ENCODE results near the gene VWA8. TPM values are rescaled to one million over a fixed set of nuclear protein-coding genes. Genes with fewer than 3 reads are reported as not detected.

Gene VWA8
- total and polyA plus RNA-seq, 2 experiments from 2014 or later: 6.3 to 24.6 TPM

GRCh38 chr13:41934120-41934519 is 26.8 kb downstream of the VWA8 start:
- no peak for TF ChIP-seq EZH2 (IDR thresholded peaks at IDR 0.05; ENCODE audit: low read depth, unreplicated experiment)
- TF ChIP-seq CREB1 (CRISPR knock-in tag; IDR thresholded peaks at IDR 0.05; ENCODE audit: low read depth): no peak
- TF ChIP-seq ZNF114 (CRISPR knock-in tag; IDR thresholded peaks at IDR 0.05): no peak
- no peak for TF ChIP-seq ZNF462 (CRISPR knock-in tag; IDR thresholded peaks at IDR 0.05)
- no peak for TF ChIP-seq REST (IDR thresholded peaks at IDR 0.05; ENCODE audit: unreplicated experiment)
- no peak for TF ChIP-seq NANOG (IDR thresholded peaks at IDR 0.05; ENCODE audit: borderline replicate concordance)
- TF ChIP-seq POLR2AphosphoS5 (IDR thresholded peaks at IDR 0.05; ENCODE audit: low read depth): no peak
- no peak for TF ChIP-seq ETS1 (IDR thresholded peaks at IDR 0.05)
- TF ChIP-seq CTCF (conservative IDR thresholded peaks at IDR 0.05; ENCODE audit: low read depth in 2 of 2): no peak
- TF ChIP-seq STAT1 (IDR thresholded peaks at IDR 0.05; ENCODE audit: unreplicated experiment): no peak
- TF ChIP-seq ZNF331 (CRISPR knock-in tag; IDR thresholded peaks at IDR 0.05; ENCODE audit: low read depth): no peak
- TF ChIP-seq EZH2phosphoT487 (IDR thresholded peaks at IDR 0.05; ENCODE audit: unreplicated experiment): no peak
- no peak for TF ChIP-seq JUNB (IDR thresholded peaks at IDR 0.05; ENCODE audit: unreplicated experiment)
- Histone ChIP-seq H3K27ac (ENCODE audit: low read depth) (no peak overlapping the region), H3K4me3 (no peak overlapping the region), H3K36me3 (ENCODE audit: insufficient read depth) (no peaks in the 10 kb centered on the region), H3K4me2 (no peak overlapping the region), H3K9me2 (ENCODE audit: insufficient read depth) (no peaks in the 10 kb centered on the region), H4K20me1 (replicated peaks; ENCODE audit: insufficient read depth) (no peaks in the 10 kb centered on the region), H2AFZ (no peak overlapping the region), H3F3A (replicated peaks; ENCODE audit: low read depth) (no peaks in the 10 kb centered on the region), H3K79me2 (replicated peaks; ENCODE audit: insufficient read depth) (peaks cover 11% of the 10 kb centered on the region), H3K27me3 (ENCODE audit: insufficient read depth) (no peaks in the 10 kb centered on the region), H3K4me1 (ENCODE audit: insufficient read depth) (no peaks in the 10 kb centered on the region)
- Mint-ChIP-seq H3K27me3 (ENCODE audit: insufficient read depth, low read depth, poor library complexity) (no peaks in the 10 kb centered on the region), H3K36me3 (ENCODE audit: low read depth) (0 out of 3 replicates have a peak, but pooled peaks cover 4% of the 10 kb centered on the region), H3K27ac (no peak overlapping the region), H3K4me1 (no peaks in the 10 kb centered on the region; the same call in 2 of the 3 replicates), H3K9me3 (no peaks in the 10 kb centered on the region), H3K4me3 (no peak overlapping the region)
- DNase-seq (ENCODE audit: low spot score) (no peak), ATAC-seq (no peak)

Measured in GM23338 (cell line).